Measurements from ENCODE around the gene GSS. TPM values are rescaled to one million over a fixed set of nuclear protein-coding genes. Genes with fewer than 3 reads are reported as not detected.

The GSS gene
- total and polyA plus RNA-seq, 4 donors, result 20.8 to 38.8 (median 35.4) TPM

DNA sequence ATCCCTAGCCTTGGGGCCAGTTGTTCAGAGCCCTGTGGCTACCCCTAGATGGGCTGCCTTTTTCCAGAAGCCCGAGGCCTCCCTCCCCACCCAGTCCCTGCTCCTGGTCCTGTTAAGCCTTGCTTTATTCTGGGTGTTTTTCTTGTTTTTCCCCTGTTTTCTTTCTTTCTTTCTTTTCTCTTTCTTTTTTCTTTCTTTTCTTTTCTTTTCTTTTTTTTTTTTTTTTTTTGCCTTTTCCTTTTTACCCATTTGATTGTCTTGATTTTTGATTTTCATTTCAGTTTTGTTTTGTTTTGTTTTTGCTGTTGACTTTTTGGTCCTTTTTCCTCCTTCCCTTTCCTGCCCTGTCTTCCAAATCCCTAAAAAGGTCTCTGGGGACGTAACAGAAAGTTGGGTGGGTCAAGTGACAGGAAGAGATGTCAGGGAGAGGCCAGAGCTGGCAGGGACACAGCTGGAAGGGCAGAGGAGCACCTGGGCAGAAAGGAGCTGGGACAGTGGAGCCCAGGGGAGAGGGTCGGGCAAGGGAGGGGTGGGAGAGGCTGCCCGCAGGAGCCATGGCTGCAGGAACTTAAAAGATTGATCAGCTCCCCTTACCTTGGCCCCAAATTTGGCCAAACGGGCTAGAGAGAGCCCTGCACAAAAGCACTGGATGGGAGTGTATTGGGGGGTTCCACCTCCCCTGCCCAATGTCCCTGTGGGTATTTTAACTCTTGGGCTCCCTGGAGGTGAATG lies 27.6 kb upstream of the GSS start:
- peaks cover 0 to 2% (median 0%) of the 10 kb centered on the region in 4 donors for H3K4me1 ChIP-seq (ENCODE audit: control insufficient read depth in 4 of 4, insufficient read depth in 4 of 4, low read length in 3 of 4)
- H3K4me3 ChIP-seq (ENCODE audit: low read depth in 1 of 3, low read length in 3 of 3), result no peak overlapping the region
- no peak overlapping the region for H3K9ac ChIP-seq (ENCODE audit: low read depth in 1 of 2, low read length in 2 of 2)
- H3K36me3 ChIP-seq (ENCODE audit: control insufficient read depth in 4 of 4, insufficient read depth in 3 of 4, low read depth in 1 of 4, low read length in 3 of 4), result no peaks in the 10 kb centered on the region
- no peak overlapping the region for H3K27ac ChIP-seq (ENCODE audit: low read depth in 1 of 2, low read length in 2 of 2)
- TF ChIP-seq YY1 (IDR thresholded peaks at IDR 0.05), result no peak
- TF ChIP-seq RXRA (IDR thresholded peaks at IDR 0.05), result no peak
- TF ChIP-seq EGR1 (IDR thresholded peaks at IDR 0.05; ENCODE audit: low read depth in 2 of 2), result no peak
- 51% methylated on average over 5 of the region's 5 CpGs for WGBS
- H3K27me3 ChIP-seq (ENCODE audit: control insufficient read depth in 4 of 4, insufficient read depth in 4 of 4, low read length in 3 of 4), result peaks cover 0 to 2% (median 0%) of the 10 kb centered on the region in 4 donors
- DNase-seq (ENCODE audit: low spot score), result no peak
- no peaks in the 10 kb centered on the region for H3K9me3 ChIP-seq (ENCODE audit: control insufficient read depth in 4 of 4, low read length in 3 of 4)

DNA sequence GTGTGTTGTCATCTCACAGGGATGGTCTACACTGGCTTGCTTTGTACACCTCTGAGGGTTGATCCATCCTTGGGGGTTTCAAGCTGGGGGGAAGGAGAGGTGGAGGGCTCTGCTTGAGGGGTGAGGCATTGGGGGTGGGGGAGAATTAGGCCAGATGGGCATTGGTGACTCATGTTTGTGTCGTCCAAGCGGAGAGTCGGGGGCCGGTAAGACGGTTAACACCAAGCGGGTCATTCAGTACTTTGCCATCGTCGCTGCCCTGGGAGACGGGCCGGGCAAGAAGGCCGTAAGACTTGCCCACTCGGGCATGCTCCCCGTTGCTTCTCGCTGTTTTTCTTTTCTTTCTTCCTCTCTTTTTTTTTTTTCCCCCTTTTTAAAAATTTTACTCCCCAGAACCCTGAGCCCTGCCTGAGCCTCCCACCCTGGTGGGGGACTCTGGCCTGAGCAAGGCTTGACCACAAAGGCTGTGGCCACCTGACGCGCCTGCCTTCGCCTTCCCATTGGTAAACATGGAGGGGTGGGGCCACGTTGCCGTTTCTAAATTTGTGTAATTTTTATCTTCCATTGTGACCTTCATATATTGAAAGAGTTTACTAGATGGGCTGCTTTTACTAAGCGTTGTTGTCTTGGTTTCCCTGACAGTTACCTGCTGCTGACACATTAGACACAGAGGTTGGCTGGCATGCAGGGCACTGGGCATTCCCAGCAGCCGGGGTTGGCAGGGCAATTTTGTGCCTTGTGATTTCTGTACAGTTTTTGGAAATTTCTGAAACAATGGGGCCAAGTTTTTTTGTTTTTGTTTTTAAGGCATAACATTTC lies 26.9 kb upstream of the GSS start:
- H3K4me1 ChIP-seq (ENCODE audit: control insufficient read depth in 4 of 4, insufficient read depth in 4 of 4, low read length in 3 of 4), result no peaks in the 10 kb centered on the region
- H3K4me3 ChIP-seq (ENCODE audit: low read depth in 1 of 3, low read length in 3 of 3), result no peak overlapping the region
- TF ChIP-seq FOXA1 (IDR thresholded peaks at IDR 0.05) (no peak), EGR1 (IDR thresholded peaks at IDR 0.05; ENCODE audit: low read depth in 2 of 2) (no peak), NR2F2 (IDR thresholded peaks at IDR 0.05) (no peak), RAD21 (IDR thresholded peaks at IDR 0.05) (no peak), YY1 (IDR thresholded peaks at IDR 0.05) (no peak)
- TF ChIP-seq, protein P1, sequence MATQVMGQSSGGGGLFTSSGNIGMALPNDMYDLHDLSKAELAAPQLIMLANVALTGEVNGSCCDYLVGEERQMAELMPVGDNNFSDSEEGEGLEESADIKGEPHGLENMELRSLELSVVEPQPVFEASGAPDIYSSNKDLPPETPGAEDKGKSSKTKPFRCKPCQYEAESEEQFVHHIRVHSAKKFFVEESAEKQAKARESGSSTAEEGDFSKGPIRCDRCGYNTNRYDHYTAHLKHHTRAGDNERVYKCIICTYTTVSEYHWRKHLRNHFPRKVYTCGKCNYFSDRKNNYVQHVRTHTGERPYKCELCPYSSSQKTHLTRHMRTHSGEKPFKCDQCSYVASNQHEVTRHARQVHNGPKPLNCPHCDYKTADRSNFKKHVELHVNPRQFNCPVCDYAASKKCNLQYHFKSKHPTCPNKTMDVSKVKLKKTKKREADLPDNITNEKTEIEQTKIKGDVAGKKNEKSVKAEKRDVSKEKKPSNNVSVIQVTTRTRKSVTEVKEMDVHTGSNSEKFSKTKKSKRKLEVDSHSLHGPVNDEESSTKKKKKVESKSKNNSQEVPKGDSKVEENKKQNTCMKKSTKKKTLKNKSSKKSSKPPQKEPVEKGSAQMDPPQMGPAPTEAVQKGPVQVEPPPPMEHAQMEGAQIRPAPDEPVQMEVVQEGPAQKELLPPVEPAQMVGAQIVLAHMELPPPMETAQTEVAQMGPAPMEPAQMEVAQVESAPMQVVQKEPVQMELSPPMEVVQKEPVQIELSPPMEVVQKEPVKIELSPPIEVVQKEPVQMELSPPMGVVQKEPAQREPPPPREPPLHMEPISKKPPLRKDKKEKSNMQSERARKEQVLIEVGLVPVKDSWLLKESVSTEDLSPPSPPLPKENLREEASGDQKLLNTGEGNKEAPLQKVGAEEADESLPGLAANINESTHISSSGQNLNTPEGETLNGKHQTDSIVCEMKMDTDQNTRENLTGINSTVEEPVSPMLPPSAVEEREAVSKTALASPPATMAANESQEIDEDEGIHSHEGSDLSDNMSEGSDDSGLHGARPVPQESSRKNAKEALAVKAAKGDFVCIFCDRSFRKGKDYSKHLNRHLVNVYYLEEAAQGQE (IDR thresholded peaks at IDR 0.05), result no peak
- TF ChIP-seq, protein P2, sequence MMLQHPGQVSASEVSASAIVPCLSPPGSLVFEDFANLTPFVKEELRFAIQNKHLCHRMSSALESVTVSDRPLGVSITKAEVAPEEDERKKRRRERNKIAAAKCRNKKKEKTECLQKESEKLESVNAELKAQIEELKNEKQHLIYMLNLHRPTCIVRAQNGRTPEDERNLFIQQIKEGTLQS (IDR thresholded peaks at IDR 0.05), result no peak
- H3K9me3 ChIP-seq (ENCODE audit: control insufficient read depth in 4 of 4, low read length in 3 of 4), result no peaks in the 10 kb centered on the region
- no peak overlapping the region for H3K9ac ChIP-seq (ENCODE audit: low read depth in 1 of 2, low read length in 2 of 2)
- no peak for DNase-seq (ENCODE audit: low spot score)
- no peak overlapping the region for H3K27ac ChIP-seq (ENCODE audit: low read depth in 1 of 2, low read length in 2 of 2)
- H3K36me3 ChIP-seq (ENCODE audit: control insufficient read depth in 4 of 4, insufficient read depth in 3 of 4, low read depth in 1 of 4, low read length in 3 of 4), result no peaks in the 10 kb centered on the region
- 91% methylated on average over 21 of the region's 21 CpGs for WGBS
- peaks cover 0 to 2% (median 0%) of the 10 kb centered on the region in 4 donors for H3K27me3 ChIP-seq (ENCODE audit: control insufficient read depth in 4 of 4, insufficient read depth in 4 of 4, low read length in 3 of 4)

DNA sequence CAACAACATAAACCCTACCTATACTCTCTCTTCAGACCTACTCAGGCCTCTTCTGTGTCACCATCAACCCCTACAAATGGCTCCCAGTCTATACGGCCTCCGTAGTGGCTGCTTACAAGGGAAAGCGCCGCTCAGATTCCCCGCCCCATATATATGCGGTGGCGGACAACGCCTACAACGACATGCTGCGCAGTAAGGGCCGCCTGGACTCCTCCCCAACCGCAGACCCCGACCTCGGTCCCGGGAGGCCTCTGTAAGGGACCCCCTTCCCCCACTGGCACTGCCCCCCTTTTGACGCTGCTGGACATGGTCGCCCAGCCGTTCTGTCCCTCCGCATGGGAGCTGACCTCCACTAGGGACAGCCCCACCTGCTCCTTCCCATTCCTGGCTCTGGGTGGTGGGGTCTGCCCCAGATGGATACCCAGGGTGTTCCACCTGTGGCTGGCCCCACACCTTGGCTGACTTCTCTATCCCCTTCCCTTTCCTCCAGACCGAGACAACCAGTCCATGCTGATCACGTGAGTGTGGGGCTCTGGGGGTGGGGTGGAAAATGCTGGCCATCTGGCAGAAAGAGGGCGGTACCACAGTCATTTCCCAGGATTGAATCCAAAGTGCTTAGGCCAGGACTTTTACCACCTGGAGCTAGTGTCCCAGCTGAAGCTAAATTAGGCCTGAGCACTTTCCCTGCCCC lies 25.1 kb upstream of the GSS start:
- no peak overlapping the region for H3K4me3 ChIP-seq (ENCODE audit: low read depth in 1 of 3, low read length in 3 of 3)
- H3K27ac ChIP-seq (ENCODE audit: low read depth in 1 of 2, low read length in 2 of 2), result no peak overlapping the region
- no peak for DNase-seq (ENCODE audit: low spot score)
- 95% methylated on average over 22 of the region's 22 CpGs for WGBS
- H3K9me3 ChIP-seq (ENCODE audit: control insufficient read depth in 4 of 4, low read length in 3 of 4), result no peaks in the 10 kb centered on the region
- H3K27me3 ChIP-seq (ENCODE audit: control insufficient read depth in 4 of 4, insufficient read depth in 4 of 4, low read length in 3 of 4), result peaks cover 0 to 2% (median 0%) of the 10 kb centered on the region in 4 donors
- no peaks in the 10 kb centered on the region for H3K4me1 ChIP-seq (ENCODE audit: control insufficient read depth in 4 of 4, insufficient read depth in 4 of 4, low read length in 3 of 4)
- H3K9ac ChIP-seq (ENCODE audit: low read depth in 1 of 2, low read length in 2 of 2), result no peak overlapping the region
- no peaks in the 10 kb centered on the region for H3K36me3 ChIP-seq (ENCODE audit: control insufficient read depth in 4 of 4, insufficient read depth in 3 of 4, low read depth in 1 of 4, low read length in 3 of 4)
- TF ChIP-seq EGR1 (IDR thresholded peaks at IDR 0.05; ENCODE audit: low read depth in 2 of 2) (no peak), TAF1 (conservative IDR thresholded peaks at IDR 0.05) (no peak), JUND (IDR thresholded peaks at IDR 0.05) (no peak), NR2F2 (IDR thresholded peaks at IDR 0.05) (no peak), RXRA (IDR thresholded peaks at IDR 0.05) (no peak), FOXA1 (IDR thresholded peaks at IDR 0.05) (no peak), HNF4A (conservative IDR thresholded peaks at IDR 0.05) (no peak), YY1 (IDR thresholded peaks at IDR 0.05) (no peak)
- TF ChIP-seq, protein P3, sequence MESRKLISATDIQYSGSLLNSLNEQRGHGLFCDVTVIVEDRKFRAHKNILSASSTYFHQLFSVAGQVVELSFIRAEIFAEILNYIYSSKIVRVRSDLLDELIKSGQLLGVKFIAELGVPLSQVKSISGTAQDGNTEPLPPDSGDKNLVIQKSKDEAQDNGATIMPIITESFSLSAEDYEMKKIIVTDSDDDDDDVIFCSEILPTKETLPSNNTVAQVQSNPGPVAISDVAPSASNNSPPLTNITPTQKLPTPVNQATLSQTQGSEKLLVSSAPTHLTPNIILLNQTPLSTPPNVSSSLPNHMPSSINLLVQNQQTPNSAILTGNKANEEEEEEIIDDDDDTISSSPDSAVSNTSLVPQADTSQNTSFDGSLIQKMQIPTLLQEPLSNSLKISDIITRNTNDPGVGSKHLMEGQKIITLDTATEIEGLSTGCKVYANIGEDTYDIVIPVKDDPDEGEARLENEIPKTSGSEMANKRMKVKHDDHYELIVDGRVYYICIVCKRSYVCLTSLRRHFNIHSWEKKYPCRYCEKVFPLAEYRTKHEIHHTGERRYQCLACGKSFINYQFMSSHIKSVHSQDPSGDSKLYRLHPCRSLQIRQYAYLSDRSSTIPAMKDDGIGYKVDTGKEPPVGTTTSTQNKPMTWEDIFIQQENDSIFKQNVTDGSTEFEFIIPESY (IDR thresholded peaks at IDR 0.05), result no peak
- TF ChIP-seq, protein P1 (IDR thresholded peaks at IDR 0.05), result no peak
- TF ChIP-seq, protein P2 (IDR thresholded peaks at IDR 0.05), result no peak
- TF ChIP-seq, protein P4, sequence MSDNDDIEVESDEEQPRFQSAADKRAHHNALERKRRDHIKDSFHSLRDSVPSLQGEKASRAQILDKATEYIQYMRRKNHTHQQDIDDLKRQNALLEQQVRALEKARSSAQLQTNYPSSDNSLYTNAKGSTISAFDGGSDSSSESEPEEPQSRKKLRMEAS (IDR thresholded peaks at IDR 0.05), result no peak
